Measurements from ENCODE around the gene CREBBP.

GRCh38 chr16:3924763-3925162 lies 44.2 kb upstream of the CREBBP start:
- TF ChIP-seq CTCF (IDR thresholded peaks at IDR 0.05; ENCODE audit: insufficient read depth, low read depth, low read length) (no peak), EZH2 (IDR thresholded peaks at IDR 0.05; ENCODE audit: insufficient read depth, low read length) (no peak)

All from astrocyte (in vitro differentiated cells and primary cell).